ENCODE results near the gene ADAM17.

- TF ChIP-seq PLSCR1 (CRISPR knock-in tag; IDR thresholded peaks at IDR 0.05; ENCODE audit: borderline replicate concordance) (no peak), ZFY (CRISPR knock-in tag; IDR thresholded peaks at IDR 0.05) (no peak), LBX2 (CRISPR knock-in tag; IDR thresholded peaks at IDR 0.05; ENCODE audit: borderline replicate concordance) (no peak), E2F1 (CRISPR knock-in tag; IDR thresholded peaks at IDR 0.05) (no peak), RXRA (CRISPR knock-in tag; IDR thresholded peaks at IDR 0.05) (no peak), EZH2 (conservative IDR thresholded peaks at IDR 0.05; ENCODE audit: low read depth, low read length) (no peak)
These were observed 37.1 kb upstream of the ADAM17 start for GRCh38 chr2:9592699-9593098.
